ENCODE data around the gene ADAM19. TPM values are rescaled to one million over a fixed set of nuclear protein-coding genes. Genes with fewer than 3 reads are reported as not detected.

ADAM19 gene
- total RNA-seq, 2 donors from 2014 or later = 2.9 to 12.8 TPM

- intact Hi-C loops (cut with DNase I) = no loop called here
These were observed 16.9 kb downstream of the ADAM19 start for GRCh38 chr5:157558681-157559080.

GRCh38 chr5:157558041-157558595 is 17.5 kb downstream of the ADAM19 start:
- no peaks in the 10 kb centered on the region for H3K4me1 ChIP-seq
- no peak overlapping the region for H3K27ac ChIP-seq
- intact Hi-C loops (cut with DNase I) = no loop called here

More at GRCh38 chr5:157558681-157559080, 16.9 kb downstream of the ADAM19 start:
- Histone ChIP-seq H3K27ac (no peak overlapping the region), H3K9me3 (no peaks in the 10 kb centered on the region), H3K36me3 (no peaks in the 10 kb centered on the region), H3K9ac (ENCODE audit: low read depth in 2 of 2, low read length in 2 of 2) (no peak overlapping the region), H3K4me1 (no peaks in the 10 kb centered on the region), H3K27me3 (no peaks in the 10 kb centered on the region), H3K4me3 (no peak overlapping the region)
- TF ChIP-seq, protein P1, sequence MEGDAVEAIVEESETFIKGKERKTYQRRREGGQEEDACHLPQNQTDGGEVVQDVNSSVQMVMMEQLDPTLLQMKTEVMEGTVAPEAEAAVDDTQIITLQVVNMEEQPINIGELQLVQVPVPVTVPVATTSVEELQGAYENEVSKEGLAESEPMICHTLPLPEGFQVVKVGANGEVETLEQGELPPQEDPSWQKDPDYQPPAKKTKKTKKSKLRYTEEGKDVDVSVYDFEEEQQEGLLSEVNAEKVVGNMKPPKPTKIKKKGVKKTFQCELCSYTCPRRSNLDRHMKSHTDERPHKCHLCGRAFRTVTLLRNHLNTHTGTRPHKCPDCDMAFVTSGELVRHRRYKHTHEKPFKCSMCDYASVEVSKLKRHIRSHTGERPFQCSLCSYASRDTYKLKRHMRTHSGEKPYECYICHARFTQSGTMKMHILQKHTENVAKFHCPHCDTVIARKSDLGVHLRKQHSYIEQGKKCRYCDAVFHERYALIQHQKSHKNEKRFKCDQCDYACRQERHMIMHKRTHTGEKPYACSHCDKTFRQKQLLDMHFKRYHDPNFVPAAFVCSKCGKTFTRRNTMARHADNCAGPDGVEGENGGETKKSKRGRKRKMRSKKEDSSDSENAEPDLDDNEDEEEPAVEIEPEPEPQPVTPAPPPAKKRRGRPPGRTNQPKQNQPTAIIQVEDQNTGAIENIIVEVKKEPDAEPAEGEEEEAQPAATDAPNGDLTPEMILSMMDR (IDR thresholded peaks at IDR 0.05) = no peak
- DNase-seq = no peak

GRCh38 chr5:157556615-157557418 is 18.8 kb downstream of the ADAM19 start:
- Histone ChIP-seq H3K9me3 (no peaks in the 10 kb centered on the region), H3K4me1 (no peaks in the 10 kb centered on the region), H3K36me3 (no peaks in the 10 kb centered on the region), H3K27ac (no peak overlapping the region), H3K27me3 (no peaks in the 10 kb centered on the region), H3K9ac (ENCODE audit: low read depth in 2 of 2, low read length in 2 of 2) (no peak overlapping the region), H3K4me3 (no peak overlapping the region)
- TF ChIP-seq, protein P1 (IDR thresholded peaks at IDR 0.05) = no peak
- no peak for DNase-seq
- intact Hi-C loops (cut with DNase I) = no loop called here

More at GRCh38 chr5:157558041-157558595, 17.5 kb downstream of the ADAM19 start:
- no peak overlapping the region for H3K4me3 ChIP-seq
- TF ChIP-seq, protein P1 (IDR thresholded peaks at IDR 0.05) = no peak
- H3K9me3 ChIP-seq = no peaks in the 10 kb centered on the region
- no peak for DNase-seq
- no peaks in the 10 kb centered on the region for H3K27me3 ChIP-seq
- no peak overlapping the region for H3K9ac ChIP-seq (ENCODE audit: low read depth in 2 of 2, low read length in 2 of 2)
- H3K36me3 ChIP-seq = no peaks in the 10 kb centered on the region

- Histone ChIP-seq H3K27ac (peak overlapping the region; percentile 24), H3K9ac (ENCODE audit: low read depth in 2 of 2, low read length in 2 of 2) (no peak overlapping the region), H3K36me3 (no peaks in the 10 kb centered on the region), H3K9me3 (no peaks in the 10 kb centered on the region), H3K27me3 (no peaks in the 10 kb centered on the region), H3K4me3 (no peak overlapping the region), H3K4me1 (no peaks in the 10 kb centered on the region)
- intact Hi-C loops (cut with DNase I) = no loop called here
- TF ChIP-seq, protein P1 (IDR thresholded peaks at IDR 0.05) = no peak
- DNase-seq = no peak
These were observed 20.4 kb downstream of the ADAM19 start for GRCh38 chr5:157555037-157555640.

GRCh38 chr5:157554179-157555036 is 21.2 kb downstream of the ADAM19 start:
- H3K9ac ChIP-seq (ENCODE audit: low read depth in 2 of 2, low read length in 2 of 2) = no peak overlapping the region
- DNase-seq = no peak
- TF ChIP-seq, protein P1 (IDR thresholded peaks at IDR 0.05) = no peak

More at GRCh38 chr5:157554179-157555036, 21.2 kb downstream of the ADAM19 start:
- H3K9me3 ChIP-seq = no peaks in the 10 kb centered on the region
- H3K27ac ChIP-seq = peak overlapping the region; percentile 24
- no peaks in the 10 kb centered on the region for H3K4me1 ChIP-seq
- no peak overlapping the region for H3K4me3 ChIP-seq
- no peaks in the 10 kb centered on the region for H3K36me3 ChIP-seq
- H3K27me3 ChIP-seq = no peaks in the 10 kb centered on the region
- intact Hi-C loops (cut with DNase I) = no loop called here

All from colonic mucosa (tissue), 4 donors.